Right lung (tissue), 5 donors: ENCODE data around the gene TPGS1. TPM values are rescaled to one million over a fixed set of nuclear protein-coding genes. Genes with fewer than 3 reads are reported as not detected.

Experiments
- DNase-seq, 2 donors: peaks; one replicate each; pipeline ENCODE4 v3.0.0-alpha.2; 2013
- polyA plus RNA-seq, 5 donors: library from polyadenylated mRNA; unstranded; fragments of 120-200 nt; gene quantifications; one replicate each; pipeline versions ENCODE4 v1.2.1 to v1.2.3, GENCODE V29; 2013; ENCODE audit warnings: inconsistent platforms in 1 of 5, low replicate concordance in 1 of 5; ENCODE audit not compliant: insufficient read length in 5 of 5, insufficient read depth in 1 of 5

TPGS1 gene
- polyA plus RNA-seq, 5 donors: 4.0 to 15.5 (median 6.6) TPM

GRCh38 chr19:566844-567243, 59.5 kb downstream of the TPGS1 start:
- DNase-seq: no peak

GRCh38 chr19:567296-567900, 60.1 kb downstream of the TPGS1 start:
- DNase-seq: no peak

Other genes starting within 250 kb of the TPGS1 start
- 1 to 10 TPM; 3.9 to 7.3 (median 5.2) TPM for gene PLPP2, start 216.1 kb upstream of the TPGS1 start, polyA plus RNA-seq
- 10 to 100 TPM; 18.9 to 35.9 (median 26.1) TPM for gene MIER2, start 162.7 kb upstream of the TPGS1 start, polyA plus RNA-seq
- under 1 TPM; 0.33 to 0.86 (median 0.54) TPM for gene C2CD4C, start 98.3 kb upstream of the TPGS1 start, polyA plus RNA-seq
- 10 to 100 TPM; 13.3 to 30.9 (median 21.0) TPM for gene SHC2, start 46.5 kb upstream of the TPGS1 start, polyA plus RNA-seq
- gene MADCAM1, start 11.0 kb upstream of the TPGS1 start, polyA plus RNA-seq: 10 to 100 TPM in 2 of 5 donors, 1 to 10 TPM in 3; 4.0 to 14.7 (median 6.2) TPM
- gene CDC34, start 24.3 kb downstream of the TPGS1 start, polyA plus RNA-seq: 10 to 100 TPM; 43.5 to 68.9 (median 50.8) TPM
- 1 to 10 TPM in 1 of 5 donors, under 1 TPM in 4; 0.32 to 1.1 (median 0.76) TPM for gene GZMM, start 36.6 kb downstream of the TPGS1 start, polyA plus RNA-seq
- gene BSG, start 65.1 kb downstream of the TPGS1 start, polyA plus RNA-seq: 100 to 1,000 TPM; 219 to 458 (median 275) TPM
- gene HCN2, start 82.4 kb downstream of the TPGS1 start, polyA plus RNA-seq: under 1 TPM; 0.05 to 0.15 (median 0.13) TPM
- 10 to 100 TPM; 28.9 to 46.0 (median 43.0) TPM for gene POLRMT, start 126.0 kb downstream of the TPGS1 start, polyA plus RNA-seq
- gene FGF22, start 132.4 kb downstream of the TPGS1 start, polyA plus RNA-seq: under 1 TPM; 0.19 to 0.57 (median 0.22) TPM
- gene RNF126, start 155.7 kb downstream of the TPGS1 start, polyA plus RNA-seq: 10 to 100 TPM; 13.8 to 33.6 (median 19.8) TPM
- gene FSTL3, start 168.9 kb downstream of the TPGS1 start, polyA plus RNA-seq: 10 to 100 TPM in 3 of 5 donors, 1 to 10 TPM in 2; 7.0 to 17.2 (median 12.9) TPM
- gene PRSS57, start 188.0 kb downstream of the TPGS1 start, polyA plus RNA-seq: under 1 TPM in 4 of 5 donors, not detected in 1; 0.14 to 0.64 (median 0.39) TPM
- gene PALM, start 201.4 kb downstream of the TPGS1 start, polyA plus RNA-seq: 10 to 100 TPM; 32.5 to 62.8 (median 43.2) TPM
- gene MISP, start 243.6 kb downstream of the TPGS1 start, polyA plus RNA-seq: 10 to 100 TPM in 2 of 5 donors, 1 to 10 TPM in 3; 5.7 to 17.2 (median 9.4) TPM